ENCODE results near the gene DUOXA2. TPM values are rescaled to one million over a fixed set of nuclear protein-coding genes. Genes with fewer than 3 reads are reported as not detected.
A peak's percentile ranks its signal among the peaks of the same experiment; 100 is the strongest.
"Not testable (repeated sequence)": the region's sequence is repeated elsewhere in the genome, so short reads cannot be mapped to it uniquely, and the experiment has no call there.

Gene DUOXA2
- polyA plus RNA-seq, 3 donors from 2014 or later, result not detected

GRCh38 chr15:45130291-45131000 is 16.3 kb downstream of the DUOXA2 start:
- H3K27ac Mint-ChIP-seq, result no peak overlapping the region
- peaks cover 7 to 8% of the 10 kb centered on the region in 2 donors for H3K4me1 Mint-ChIP-seq
- DNase-seq, result no peak
- no peaks in the 10 kb centered on the region for H3K9me3 Mint-ChIP-seq
- H3K36me3 Mint-ChIP-seq, result no peaks in the 10 kb centered on the region
- no peak overlapping the region for H3K4me3 Mint-ChIP-seq
- peaks cover 18 to 36% (median 26%) of the 10 kb centered on the region in 3 donors for H3K27me3 Mint-ChIP-seq (ENCODE audit: low read depth in 3 of 3)

GRCh38 chr15:45131510-45131909 is 17.4 kb downstream of the DUOXA2 start:
- Mint-ChIP-seq H3K27me3 (ENCODE audit: low read depth in 3 of 3) (peaks cover 19 to 38% (median 32%) of the 10 kb centered on the region in 3 donors), H3K4me3 (no peak overlapping the region), H3K9me3 (no peaks in the 10 kb centered on the region), H3K27ac (no peak overlapping the region), H3K36me3 (no peaks in the 10 kb centered on the region), H3K4me1 (peaks cover 8 to 12% of the 10 kb centered on the region in 2 donors)
- DNase-seq, result no peak

DNA sequence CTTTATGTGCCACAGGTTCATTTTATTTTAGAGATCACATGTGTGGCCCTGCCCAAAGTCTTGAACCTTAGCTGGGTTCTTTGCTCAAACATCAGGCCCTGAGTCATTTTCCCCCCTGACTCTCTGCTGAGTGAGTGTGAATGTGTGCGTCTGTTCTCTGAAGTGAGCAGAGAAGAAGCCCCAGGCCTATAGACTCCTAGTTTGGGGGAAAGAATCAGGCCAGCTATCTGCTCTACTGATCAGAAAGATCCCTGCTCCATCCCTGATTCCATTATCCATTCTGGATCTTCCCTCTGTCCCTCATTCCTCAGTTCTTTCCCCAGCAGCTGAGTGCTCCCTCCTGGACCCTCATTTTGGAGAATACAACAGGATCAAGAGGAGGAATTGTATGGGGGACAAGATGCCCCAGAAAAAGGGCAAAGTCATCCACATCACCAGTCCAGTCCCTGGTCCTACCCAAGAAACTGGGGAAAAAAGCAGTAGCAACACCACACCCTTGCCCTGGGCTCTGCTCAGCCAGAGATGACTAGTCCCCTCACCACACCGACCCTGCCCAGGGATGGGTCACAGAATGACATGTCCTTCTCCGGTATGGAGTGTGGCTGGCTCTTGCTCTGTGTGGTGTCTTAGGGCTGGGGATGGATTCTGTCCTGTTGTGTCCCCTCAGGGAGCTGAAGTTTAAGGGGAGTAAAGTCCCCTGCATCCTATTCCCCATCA is 18.9 kb downstream of the DUOXA2 start:
- no peak for DNase-seq
- H3K36me3 Mint-ChIP-seq, result no peaks in the 10 kb centered on the region
- no peak overlapping the region for H3K4me3 Mint-ChIP-seq
- peaks cover 8 to 13% of the 10 kb centered on the region in 2 donors for H3K4me1 Mint-ChIP-seq
- no peaks in the 10 kb centered on the region for H3K9me3 Mint-ChIP-seq
- no peak overlapping the region for H3K27ac Mint-ChIP-seq
- H3K27me3 Mint-ChIP-seq (ENCODE audit: low read depth in 3 of 3), result peaks cover 16 to 32% (median 29%) of the 10 kb centered on the region in 3 donors

DNA sequence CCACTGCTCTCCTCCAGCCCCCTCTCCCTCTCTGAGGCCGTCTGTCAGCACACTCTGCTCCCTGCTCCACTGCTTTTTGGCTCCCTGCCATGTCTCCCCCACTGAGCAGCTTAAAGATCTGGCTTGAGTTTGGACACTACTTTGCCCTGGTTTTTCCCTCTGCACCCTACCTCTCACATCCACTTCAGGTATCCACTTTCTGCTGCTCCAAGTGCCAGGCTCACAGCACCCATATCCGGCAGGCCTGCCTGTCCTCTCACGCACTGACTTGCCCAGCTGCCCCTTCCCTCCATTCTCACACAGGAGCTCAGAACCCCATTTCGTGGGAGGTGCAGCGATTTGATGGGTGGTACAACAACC is 19.4 kb downstream of the DUOXA2 start:
- no peak for DNase-seq
- peaks cover 16 to 29% (median 26%) of the 10 kb centered on the region in 3 donors for H3K27me3 Mint-ChIP-seq (ENCODE audit: low read depth in 3 of 3)
- H3K4me3 Mint-ChIP-seq, result no peak overlapping the region
- no peaks in the 10 kb centered on the region for H3K9me3 Mint-ChIP-seq
- H3K36me3 Mint-ChIP-seq, result no peaks in the 10 kb centered on the region
- H3K27ac Mint-ChIP-seq, result no peak overlapping the region
- peaks cover 8 to 13% of the 10 kb centered on the region in 2 donors for H3K4me1 Mint-ChIP-seq

GRCh38 chr15:45134046-45134445 is 19.9 kb downstream of the DUOXA2 start:
- Mint-ChIP-seq H3K27me3 (ENCODE audit: low read depth in 3 of 3) (peaks cover 16 to 25% (median 23%) of the 10 kb centered on the region in 3 donors), H3K4me1 (peaks cover 8 to 13% of the 10 kb centered on the region in 2 donors), H3K27ac (no peak overlapping the region), H3K36me3 (no peaks in the 10 kb centered on the region), H3K4me3 (peak overlapping the region in 1 of 5 donors; percentile 58), H3K9me3 (no peaks in the 10 kb centered on the region)
- no peak for DNase-seq

GRCh38 chr15:45134682-45135604 is 20.8 kb downstream of the DUOXA2 start:
- peaks cover 16 to 24% (median 22%) of the 10 kb centered on the region in 3 donors for H3K27me3 Mint-ChIP-seq (ENCODE audit: low read depth in 3 of 3)
- no peaks in the 10 kb centered on the region for H3K9me3 Mint-ChIP-seq
- peaks cover 8 to 13% of the 10 kb centered on the region in 2 donors for H3K4me1 Mint-ChIP-seq
- H3K4me3 Mint-ChIP-seq, result peak overlapping the region; percentile 58 to 74 (median 74)
- peak in 1 of 3 donors; percentile 7 for DNase-seq
- H3K27ac Mint-ChIP-seq, result no peak overlapping the region
- no peaks in the 10 kb centered on the region for H3K36me3 Mint-ChIP-seq

DNA sequence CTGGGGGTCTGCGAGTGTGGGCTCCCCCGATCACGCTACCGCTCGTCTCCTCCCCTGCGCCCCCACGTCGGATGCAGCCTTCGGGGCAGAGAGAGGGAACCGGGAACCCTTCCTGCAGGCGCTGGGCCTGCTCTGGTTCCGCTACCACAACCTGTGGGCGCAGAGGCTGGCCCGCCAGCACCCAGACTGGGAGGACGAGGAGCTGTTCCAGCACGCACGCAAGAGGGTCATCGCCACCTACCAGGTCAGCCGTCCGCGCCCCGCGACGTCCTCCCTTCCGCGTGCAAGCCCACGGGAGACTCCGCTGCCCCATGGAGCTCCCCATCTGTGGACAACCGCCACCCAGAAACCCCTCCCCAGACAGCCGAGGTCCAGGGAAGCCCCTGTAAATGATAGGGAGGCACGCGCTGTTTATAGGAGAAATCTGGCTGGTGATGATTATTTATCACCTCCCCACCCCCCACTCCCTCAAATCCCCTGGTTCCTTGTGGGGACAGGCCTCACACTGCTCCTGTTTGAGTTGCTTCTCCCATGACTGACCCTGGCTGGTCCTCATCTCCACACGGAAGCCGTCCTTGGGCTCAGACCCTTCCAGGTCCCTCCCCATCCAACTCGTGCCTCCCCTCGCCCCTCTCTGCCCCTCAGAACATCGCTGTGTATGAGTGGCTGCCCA is 21.7 kb downstream of the DUOXA2 start:
- H3K36me3 Mint-ChIP-seq, H3K9me3 Mint-ChIP-seq, H3K27ac Mint-ChIP-seq, DNase-seq: not testable (repeated sequence)
- Mint-ChIP-seq H3K4me1 (peaks cover 8 to 13% of the 10 kb centered on the region in 2 donors), H3K27me3 (ENCODE audit: low read depth in 3 of 3) (peaks cover 16 to 21% (median 20%) of the 10 kb centered on the region in 3 donors), H3K4me3 (peak overlapping the region in 4 of 5 donors; percentile 15 to 51 (median 30))

DNA sequence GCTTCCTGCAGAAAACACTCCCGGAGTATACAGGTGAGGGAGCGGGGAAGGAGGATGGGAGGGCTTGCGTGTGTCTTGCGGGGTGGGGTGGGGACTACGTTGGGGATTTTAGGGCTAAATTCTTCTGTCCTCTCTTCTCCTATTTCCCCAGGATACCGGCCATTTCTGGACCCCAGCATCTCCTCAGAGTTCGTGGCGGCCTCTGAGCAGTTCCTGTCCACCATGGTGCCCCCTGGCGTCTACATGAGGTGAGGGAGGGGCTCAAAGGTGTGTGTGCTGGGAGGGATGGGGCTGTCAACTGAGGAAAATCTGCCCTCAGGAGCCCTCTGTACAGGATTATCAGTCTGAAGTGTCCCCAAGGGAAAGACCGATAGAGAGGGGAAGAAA is 22.2 kb downstream of the DUOXA2 start:
- H3K4me1 Mint-ChIP-seq, result peaks cover 8 to 13% of the 10 kb centered on the region in 2 donors
- H3K4me3 Mint-ChIP-seq, result peak overlapping the region; percentile 15 to 55 (median 38)
- peaks cover 0 to under 1% (median 0%) of the 10 kb centered on the region in 6 donors for H3K9me3 Mint-ChIP-seq
- DNase-seq, result no peak
- no peak overlapping the region for H3K27ac Mint-ChIP-seq
- no peaks in the 10 kb centered on the region for H3K36me3 Mint-ChIP-seq
- H3K27me3 Mint-ChIP-seq (ENCODE audit: low read depth in 3 of 3), result peaks cover 15 to 21% (median 20%) of the 10 kb centered on the region in 3 donors

- Mint-ChIP-seq H3K36me3 (no peaks in the 10 kb centered on the region), H3K9me3 (peaks cover 0 to 2% (median 0%) of the 10 kb centered on the region in 6 donors), H3K27ac (peak overlapping the region in 1 of 6 donors; percentile 76), H3K4me1 (peaks cover 8 to 13% of the 10 kb centered on the region in 2 donors), H3K4me3 (no peak overlapping the region), H3K27me3 (ENCODE audit: low read depth in 3 of 3) (peaks cover 12 to 16% (median 14%) of the 10 kb centered on the region in 3 donors)
- DNase-seq, result no peak
Measured at GRCh38 chr15:45137703-45138102, 23.6 kb downstream of the DUOXA2 start.

- H3K27ac Mint-ChIP-seq, result no peak overlapping the region
- H3K9me3 Mint-ChIP-seq, result peaks cover 0 to 2% (median 0%) of the 10 kb centered on the region in 6 donors
- peaks cover 4 to 14% (median 12%) of the 10 kb centered on the region in 3 donors for H3K27me3 Mint-ChIP-seq (ENCODE audit: low read depth in 3 of 3)
- H3K36me3 Mint-ChIP-seq, result no peaks in the 10 kb centered on the region
- H3K4me1 Mint-ChIP-seq, result peaks cover 8 to 13% of the 10 kb centered on the region in 2 donors
- H3K4me3 Mint-ChIP-seq, result no peak overlapping the region
- DNase-seq, result no peak
Measured at GRCh38 chr15:45138814-45139765, 25.0 kb downstream of the DUOXA2 start.

- Mint-ChIP-seq H3K36me3 (no peaks in the 10 kb centered on the region), H3K4me3 (no peak overlapping the region), H3K9me3 (peaks cover 0 to 2% (median 0%) of the 10 kb centered on the region in 6 donors), H3K27ac (no peak overlapping the region), H3K27me3 (ENCODE audit: low read depth in 3 of 3) (peaks cover 2 to 8% (median 8%) of the 10 kb centered on the region in 3 donors), H3K4me1 (peaks cover 4 to 8% of the 10 kb centered on the region in 2 donors)
- DNase-seq, result no peak
Measured at GRCh38 chr15:45139770-45140169, 25.6 kb downstream of the DUOXA2 start.

DNA sequence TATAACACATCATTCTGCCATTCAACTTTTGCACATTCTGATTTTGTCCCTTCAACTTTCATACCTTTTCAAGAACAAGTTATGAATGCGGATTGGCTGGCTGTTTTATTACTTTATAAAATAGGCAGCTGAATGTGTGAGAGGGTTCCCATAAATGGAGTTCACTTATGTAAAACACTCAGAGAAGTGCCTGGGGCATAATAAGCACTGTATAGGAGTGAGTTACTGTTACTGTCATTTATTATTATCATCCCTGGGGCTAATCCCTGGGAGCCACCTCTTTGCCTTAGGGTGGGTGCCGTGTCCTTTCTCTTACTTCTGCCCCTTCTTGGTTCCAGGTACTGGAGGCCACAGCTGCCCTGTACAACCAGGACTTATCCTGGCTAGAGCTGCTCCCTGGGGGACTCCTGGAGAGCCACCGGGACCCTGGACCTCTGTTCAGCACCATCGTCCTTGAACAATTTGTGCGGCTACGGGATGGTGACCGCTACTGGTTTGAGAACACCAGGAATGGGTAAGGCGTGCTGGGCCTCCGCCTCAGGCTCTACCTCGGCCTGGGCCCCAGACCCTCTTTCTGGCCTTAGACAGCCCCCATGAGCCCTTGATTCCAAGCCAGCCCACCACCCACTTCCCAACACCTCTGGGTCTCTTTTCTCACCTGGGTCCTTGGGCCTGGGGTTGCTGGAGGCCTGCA is 26.6 kb downstream of the DUOXA2 start:
- Mint-ChIP-seq H3K9me3 (peaks cover 0 to 2% (median 0%) of the 10 kb centered on the region in 6 donors), H3K27ac (no peak overlapping the region), H3K27me3 (ENCODE audit: low read depth in 3 of 3) (peaks cover 2 to 8% (median 5%) of the 10 kb centered on the region in 3 donors), H3K36me3 (no peaks in the 10 kb centered on the region), H3K4me1 (peaks cover 0 to 6% of the 10 kb centered on the region in 2 donors), H3K4me3 (no peak overlapping the region)
- DNase-seq, result no peak

All from immature natural killer cell (primary cell).